ENCODE data around the gene MAPKAPK2.

The MAPKAPK2 gene

GRCh38 chr1:206722751-206723461, 38.2 kb downstream of the MAPKAPK2 start:
- DNase-seq (ENCODE audit: low read depth): no peak

GRCh38 chr1:206723462-206723804, 38.7 kb downstream of the MAPKAPK2 start:
- no peak for DNase-seq (ENCODE audit: low read depth)

GRCh38 chr1:206723805-206724472, 39.2 kb downstream of the MAPKAPK2 start:
- DNase-seq (ENCODE audit: low read depth): peak; percentile 87

GRCh38 chr1:206725109-206725963, 40.6 kb downstream of the MAPKAPK2 start:
- peak; percentile 54 for DNase-seq (ENCODE audit: low read depth)

GRCh38 chr1:206727981-206728696, 43.4 kb downstream of the MAPKAPK2 start:
- DNase-seq (ENCODE audit: low read depth): no peak

- no peak for DNase-seq (ENCODE audit: low read depth)
These were observed 43.9 kb downstream of the MAPKAPK2 start for GRCh38 chr1:206728697-206728987.

GRCh38 chr1:206729050-206729449, 44.3 kb downstream of the MAPKAPK2 start:
- no peak for DNase-seq (ENCODE audit: low read depth)

GRCh38 chr1:206729507-206729906, 44.8 kb downstream of the MAPKAPK2 start:
- DNase-seq (ENCODE audit: low read depth): no peak

- DNase-seq (ENCODE audit: low read depth): no peak
These were observed 47.8 kb downstream of the MAPKAPK2 start for GRCh38 chr1:206732508-206732907.

- DNase-seq (ENCODE audit: low read depth): no peak
These were observed 48.3 kb downstream of the MAPKAPK2 start for GRCh38 chr1:206732992-206733391.

GRCh38 chr1:206734499-206735142, 49.9 kb downstream of the MAPKAPK2 start:
- peak; percentile 27 for DNase-seq (ENCODE audit: low read depth)

- peak; percentile 51 for DNase-seq (ENCODE audit: low read depth)
These were observed 50.9 kb downstream of the MAPKAPK2 start for GRCh38 chr1:206735553-206736031.

GRCh38 chr1:206736878-206737728, 52.4 kb downstream of the MAPKAPK2 start:
- DNase-seq (ENCODE audit: low read depth): no peak

GRCh38 chr1:206737729-206738201, 53.1 kb downstream of the MAPKAPK2 start:
- no peak for DNase-seq (ENCODE audit: low read depth)

GRCh38 chr1:206738370-206739366, 54.0 kb downstream of the MAPKAPK2 start:
- DNase-seq (ENCODE audit: low read depth): peak; percentile 22

GRCh38 chr1:206739411-206740076, 54.8 kb downstream of the MAPKAPK2 start:
- peak; percentile 29 for DNase-seq (ENCODE audit: low read depth)

GRCh38 chr1:206741142-206741701, 56.5 kb downstream of the MAPKAPK2 start:
- DNase-seq (ENCODE audit: low read depth): no peak

GRCh38 chr1:206742719-206743383, 58.1 kb downstream of the MAPKAPK2 start:
- DNase-seq (ENCODE audit: low read depth): no peak
